Activated naive CD4-positive, alpha-beta T cell treated with anti-CD3 and anti-CD28 coated beads, Interleukin-2, amount 10 ng/mL, durations not matched to agents 7 days and 5 days (primary cell): ENCODE data around the gene VIPR2.
A peak's percentile ranks its signal among the peaks of the same experiment; 100 is the strongest.
"Not testable (repeated sequence)": the region's sequence is repeated elsewhere in the genome, so short reads cannot be mapped to it uniquely, and the experiment has no call there.

Experiments
- CTCF ChIA-PET: fragments of 350-600 bp; sonication (Branson Sonifier 250); formaldehyde crosslinking; loops from one replicate; lab custom pipeline; 2021; ENCODE audit warnings: antibody characterized with exemption; lab: Charles Lee
- DNase-seq: peaks from one replicate; pipeline ENCODE4 v3.0.0-alpha.2; 2020
- H3K27ac Mint-ChIP-seq: one replicate; pipeline ENCODE4 v1.8.0; 2021; ENCODE audit warnings: mild to moderate bottlenecking, moderate library complexity, mixed read lengths
- H3K27me3 Mint-ChIP-seq: one replicate; pipeline ENCODE4 v1.8.0; 2021; ENCODE audit warnings: mild to moderate bottlenecking, mixed read lengths
- H3K36me3 Mint-ChIP-seq: one replicate; pipeline ENCODE4 v1.8.0; 2021; ENCODE audit warnings: mixed read lengths
- H3K4me1 Mint-ChIP-seq: one replicate; pipeline ENCODE4 v1.8.0; 2021; ENCODE audit warnings: mixed read lengths
- H3K4me3 Mint-ChIP-seq: one replicate; pipeline ENCODE4 v1.8.0; 2021; ENCODE audit warnings: mild to moderate bottlenecking, moderate library complexity, mixed read lengths
- H3K9me3 Mint-ChIP-seq: one replicate; pipeline ENCODE4 v1.8.0; 2021; ENCODE audit warnings: mixed read lengths

VIPR2 gene

GRCh38 chr7:159144758-159145489, at the start of gene VIPR2:
TSS of gene VIPR2 (minus strand) at chr7:159144867. CDS start at chr7:159144771, 96 bp downstream.
- H3K9me3 Mint-ChIP-seq = no peaks in the 10 kb centered on the region
- CTCF ChIA-PET = no interaction called here
- H3K27me3 Mint-ChIP-seq = peaks cover 51% of the 10 kb centered on the region
- peak within 1 kb of the TSS; percentile 57 for H3K4me3 Mint-ChIP-seq
- no peak within 1 kb of the TSS for H3K27ac Mint-ChIP-seq
- peaks cover 4% of the 10 kb centered on the region for H3K4me1 Mint-ChIP-seq
- DNase-seq = peak; percentile 53
- no peaks in the 10 kb centered on the region for H3K36me3 Mint-ChIP-seq

DNA sequence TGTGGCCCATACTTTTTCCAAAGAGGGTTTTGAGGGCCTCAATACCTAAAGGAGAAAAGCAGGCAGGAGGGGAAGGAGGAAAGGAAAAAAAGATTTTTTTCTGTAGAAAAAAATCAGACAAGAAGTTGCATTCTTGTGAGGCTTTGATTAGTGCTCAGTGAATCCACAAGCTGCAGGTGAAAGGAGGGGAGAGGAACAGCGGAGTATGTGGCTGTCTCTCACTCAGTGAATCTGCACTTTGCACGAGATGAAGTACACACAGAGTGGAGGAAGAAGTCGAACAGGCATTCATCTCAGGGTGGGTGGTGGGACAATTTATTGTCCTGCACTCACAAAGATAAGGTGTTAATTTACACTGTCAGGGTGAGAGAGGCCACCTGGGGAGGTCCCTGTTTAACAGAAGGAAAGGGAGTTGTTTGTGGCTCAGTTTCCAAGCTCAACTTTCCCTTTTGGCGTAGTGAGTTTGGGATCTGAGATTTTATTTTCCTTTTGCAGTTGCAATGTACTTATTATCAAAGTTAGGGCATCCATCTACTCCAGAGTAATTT, 49.0 kb upstream of the VIPR2 start:
- Mint-ChIP-seq H3K4me1 (peaks cover 41% of the 10 kb centered on the region), H3K36me3 (no peaks in the 10 kb centered on the region), H3K27me3 (peaks cover 14% of the 10 kb centered on the region), H3K27ac (no peak overlapping the region), H3K9me3 (no peaks in the 10 kb centered on the region), H3K4me3 (no peak overlapping the region)
- CTCF ChIA-PET = interaction anchor here (0.9 kb wide), 1 partner anchor 217 kb away, joined by 3 read pairs; no protein-coding TSS in a partner anchor
- no peak for DNase-seq

DNA sequence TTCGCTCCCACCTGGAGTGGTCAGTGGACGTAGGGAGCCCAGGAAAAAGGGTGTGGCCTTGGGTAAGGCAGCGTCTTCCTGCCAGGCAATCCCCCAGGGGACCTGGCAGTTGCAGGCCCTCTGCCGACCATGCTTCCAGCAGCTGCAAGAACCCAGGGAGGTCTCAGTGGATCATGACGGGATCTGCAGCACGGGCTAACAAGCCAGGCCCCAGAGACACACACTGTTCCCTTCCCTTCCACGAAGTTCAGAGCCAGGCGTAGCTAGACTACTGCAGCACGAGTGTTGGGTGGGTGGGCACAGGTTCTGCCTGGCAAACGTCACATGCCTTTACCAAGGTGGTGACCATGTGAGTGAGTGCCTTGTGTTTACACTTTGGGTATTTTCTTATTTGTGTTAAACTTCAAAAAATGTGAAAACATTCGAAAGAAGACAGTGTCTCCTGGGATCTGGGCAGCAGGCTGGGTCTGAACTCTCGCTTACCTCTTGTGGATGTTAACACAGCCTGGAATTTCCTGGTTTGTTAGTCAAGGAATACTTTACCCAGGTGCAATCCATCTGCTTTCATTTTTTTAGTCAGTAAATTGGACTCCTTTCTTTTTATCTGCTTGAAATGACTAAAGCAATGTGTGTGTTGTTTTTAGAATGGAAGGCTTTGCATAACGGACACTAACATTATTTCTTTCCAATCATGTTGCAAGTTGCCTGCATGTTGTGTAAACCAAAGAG, 48.2 kb upstream of the VIPR2 start:
- Mint-ChIP-seq H3K4me3 (no peak overlapping the region), H3K36me3 (no peaks in the 10 kb centered on the region), H3K27ac (no peak overlapping the region), H3K27me3 (peaks cover 14% of the 10 kb centered on the region), H3K9me3 (no peaks in the 10 kb centered on the region), H3K4me1 (peaks cover 34% of the 10 kb centered on the region)
- DNase-seq = no peak
- CTCF ChIA-PET = interaction anchor here (2.0 kb wide), 1 partner anchor 12 kb away, joined by 4 read pairs; no protein-coding TSS in a partner anchor

GRCh38 chr7:159192013-159192412, 47.3 kb upstream of the VIPR2 start:
- no peak for DNase-seq
- Mint-ChIP-seq H3K27ac (no peak overlapping the region), H3K9me3 (no peaks in the 10 kb centered on the region), H3K4me3 (no peak overlapping the region), H3K27me3 (peaks cover 17% of the 10 kb centered on the region), H3K4me1 (peaks cover 25% of the 10 kb centered on the region), H3K36me3 (no peaks in the 10 kb centered on the region)
- CTCF ChIA-PET = interaction anchor here (0.6 to 2.0 kb wide), 2 partner anchors 11 to 172 kb away, joined by 3 to 4 read pairs; no protein-coding TSS in a partner anchor

- no peak overlapping the region for H3K4me3 Mint-ChIP-seq
- CTCF ChIA-PET = interaction anchor here (2.0 kb wide), 1 partner anchor 10 kb away, joined by 4 read pairs; no protein-coding TSS in a partner anchor
- no peaks in the 10 kb centered on the region for H3K36me3 Mint-ChIP-seq
- H3K27me3 Mint-ChIP-seq = peaks cover 25% of the 10 kb centered on the region
- H3K9me3 Mint-ChIP-seq = peaks cover 4% of the 10 kb centered on the region
- H3K4me1 Mint-ChIP-seq = peaks cover 19% of the 10 kb centered on the region
- H3K27ac Mint-ChIP-seq = no peak overlapping the region
- DNase-seq = no peak
Observed at GRCh38 chr7:159191236-159191635, 46.6 kb upstream of the VIPR2 start.

GRCh38 chr7:159188011-159188410, 43.3 kb upstream of the VIPR2 start:
- no peak for DNase-seq
- no peak overlapping the region for H3K4me3 Mint-ChIP-seq
- peaks cover 7% of the 10 kb centered on the region for H3K9me3 Mint-ChIP-seq
- peaks cover 39% of the 10 kb centered on the region for H3K27me3 Mint-ChIP-seq
- CTCF ChIA-PET = no interaction called here
- no peak overlapping the region for H3K27ac Mint-ChIP-seq
- H3K36me3 Mint-ChIP-seq = no peaks in the 10 kb centered on the region
- H3K4me1 Mint-ChIP-seq = no peaks in the 10 kb centered on the region

- peaks cover 7% of the 10 kb centered on the region for H3K4me1 Mint-ChIP-seq
- peaks cover 2% of the 10 kb centered on the region for H3K36me3 Mint-ChIP-seq
- CTCF ChIA-PET = no interaction called here
- no peak overlapping the region for H3K27ac Mint-ChIP-seq
- peaks cover 19% of the 10 kb centered on the region for H3K27me3 Mint-ChIP-seq
- DNase-seq = no peak
- no peak overlapping the region for H3K4me3 Mint-ChIP-seq
- peaks cover 23% of the 10 kb centered on the region for H3K9me3 Mint-ChIP-seq
Observed at GRCh38 chr7:159179241-159179640, 34.6 kb upstream of the VIPR2 start.

DNA sequence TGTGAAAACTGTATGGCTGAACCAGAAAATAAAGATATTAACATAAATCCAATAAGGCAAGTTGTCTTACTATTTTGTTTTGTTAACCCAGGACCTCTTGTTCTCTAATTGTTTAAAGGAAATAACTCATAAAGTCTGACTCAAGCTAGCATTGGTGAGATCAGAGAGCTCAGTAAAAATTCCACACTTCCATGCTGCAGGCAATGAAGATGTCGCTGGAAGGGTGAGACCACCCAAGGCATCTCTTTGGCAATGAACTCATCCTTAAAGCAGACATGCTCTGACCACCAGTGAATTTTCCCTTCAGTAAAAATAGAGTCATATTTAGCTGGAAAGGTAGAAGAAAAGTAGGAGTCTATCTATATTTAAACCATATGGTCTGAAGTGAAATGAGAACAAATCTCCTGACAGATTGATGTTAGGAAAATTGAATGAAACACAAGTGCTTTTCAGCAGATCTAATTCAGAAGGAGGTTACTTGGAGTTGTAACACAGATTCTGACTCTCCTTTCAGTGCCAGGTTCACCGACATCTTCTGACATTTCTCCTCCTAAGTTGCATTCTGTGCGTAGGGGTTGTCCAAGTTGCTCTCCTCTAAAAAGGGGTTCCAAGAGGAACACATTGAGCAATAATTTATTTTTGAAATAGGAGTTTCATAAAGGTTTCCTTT, 32.8 kb upstream of the VIPR2 start:
- H3K9me3 Mint-ChIP-seq = peaks cover 35% of the 10 kb centered on the region

DNA sequence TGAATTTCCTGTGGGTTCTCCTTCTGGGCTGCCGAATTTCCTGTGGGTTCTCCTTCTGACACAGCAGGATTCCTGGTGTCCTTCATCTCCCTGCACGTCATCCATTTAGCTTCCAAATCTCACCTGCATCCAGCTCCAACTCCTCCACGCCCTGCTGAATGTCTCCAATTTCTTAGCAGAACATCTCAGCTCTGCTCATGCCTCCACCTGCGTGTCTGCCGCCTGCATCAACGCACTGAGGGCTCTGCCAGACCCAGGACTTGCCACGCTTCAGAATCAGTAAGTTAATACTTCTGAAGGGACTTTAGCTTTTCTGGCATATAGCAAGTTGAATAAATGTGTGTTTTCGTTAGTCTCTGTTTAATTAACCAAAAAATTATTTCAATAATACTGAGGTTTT, 31.1 kb upstream of the VIPR2 start:
- peaks cover 4% of the 10 kb centered on the region for H3K36me3 Mint-ChIP-seq
- H3K4me3 Mint-ChIP-seq = no peak overlapping the region
- peaks cover 7% of the 10 kb centered on the region for H3K4me1 Mint-ChIP-seq
- H3K27ac Mint-ChIP-seq = peak overlapping the region; percentile 84
- no peak for DNase-seq
- peaks cover 11% of the 10 kb centered on the region for H3K27me3 Mint-ChIP-seq
- CTCF ChIA-PET = no interaction called here
- peaks cover 37% of the 10 kb centered on the region for H3K9me3 Mint-ChIP-seq

More for the DNA sequence above, 32.8 kb upstream of the VIPR2 start:
- peaks cover 11% of the 10 kb centered on the region for H3K27me3 Mint-ChIP-seq
- peaks cover 7% of the 10 kb centered on the region for H3K4me1 Mint-ChIP-seq
- DNase-seq = no peak
- H3K36me3 Mint-ChIP-seq = peaks cover 4% of the 10 kb centered on the region
- no peak overlapping the region for H3K27ac Mint-ChIP-seq
- H3K4me3 Mint-ChIP-seq = no peak overlapping the region
- CTCF ChIA-PET = interaction anchor here (1.0 kb wide), 1 partner anchor 18 kb away, joined by 3 read pairs; no protein-coding TSS in a partner anchor

DNA sequence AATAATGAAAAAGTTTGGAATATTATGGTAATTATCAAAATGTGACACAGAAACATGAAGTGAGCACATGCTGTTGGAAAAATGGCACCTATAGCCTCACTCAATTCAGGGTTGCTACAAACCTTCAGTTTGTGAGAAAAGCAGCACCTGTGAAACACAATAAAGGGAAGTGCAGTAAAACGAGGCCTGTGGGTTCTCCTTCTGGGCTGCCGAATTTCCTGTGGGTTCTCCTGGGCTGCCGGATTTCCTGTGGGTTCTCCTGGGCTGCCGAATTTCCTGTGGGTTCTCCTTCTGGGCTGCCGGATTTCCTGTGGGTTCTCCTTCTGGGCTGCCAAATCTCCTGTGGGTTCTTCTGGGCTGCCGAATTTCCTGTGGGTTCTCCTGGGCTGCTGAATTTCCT, 30.4 kb upstream of the VIPR2 start:
- H3K36me3 Mint-ChIP-seq, H3K4me1 Mint-ChIP-seq, H3K4me3 Mint-ChIP-seq, DNase-seq, H3K27me3 Mint-ChIP-seq, CTCF ChIA-PET: not testable (repeated sequence)
- H3K27ac Mint-ChIP-seq = peak overlapping the region; percentile 58
- H3K9me3 Mint-ChIP-seq = peaks cover 41% of the 10 kb centered on the region

DNA sequence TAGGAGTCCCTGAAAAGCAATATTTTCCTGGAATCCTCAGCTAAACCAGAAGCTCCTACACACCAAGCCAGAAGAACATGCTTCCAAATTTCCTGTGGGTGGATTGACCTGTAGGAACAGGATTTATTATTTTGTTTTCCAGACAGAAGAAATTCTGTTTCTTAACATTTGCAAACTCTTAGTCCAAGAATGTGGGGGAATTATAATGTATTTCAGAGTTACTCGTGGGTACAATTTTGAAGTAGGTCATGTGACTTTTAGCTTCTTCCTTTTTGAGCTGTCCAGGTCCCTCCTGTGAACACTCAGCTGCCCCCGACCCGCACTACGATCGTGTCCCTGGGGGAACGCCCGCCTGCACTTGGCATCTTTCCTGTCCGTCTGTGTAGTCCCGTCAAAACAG, 27.7 kb upstream of the VIPR2 start:
- peaks cover 33% of the 10 kb centered on the region for H3K9me3 Mint-ChIP-seq
- no peak overlapping the region for H3K4me3 Mint-ChIP-seq
- CTCF ChIA-PET = no interaction called here
- no peak overlapping the region for H3K27ac Mint-ChIP-seq
- peaks cover 4% of the 10 kb centered on the region for H3K36me3 Mint-ChIP-seq
- H3K27me3 Mint-ChIP-seq = no peaks in the 10 kb centered on the region
- peaks cover 7% of the 10 kb centered on the region for H3K4me1 Mint-ChIP-seq
- no peak for DNase-seq

GRCh38 chr7:159169391-159169790, 24.7 kb upstream of the VIPR2 start:
- Mint-ChIP-seq H3K27ac (no peak overlapping the region), H3K9me3 (peaks cover 21% of the 10 kb centered on the region), H3K4me3 (no peak overlapping the region), H3K27me3 (no peaks in the 10 kb centered on the region), H3K36me3 (peaks cover 4% of the 10 kb centered on the region), H3K4me1 (peaks cover under 1% of the 10 kb centered on the region)
- CTCF ChIA-PET = no interaction called here
- no peak for DNase-seq

DNA sequence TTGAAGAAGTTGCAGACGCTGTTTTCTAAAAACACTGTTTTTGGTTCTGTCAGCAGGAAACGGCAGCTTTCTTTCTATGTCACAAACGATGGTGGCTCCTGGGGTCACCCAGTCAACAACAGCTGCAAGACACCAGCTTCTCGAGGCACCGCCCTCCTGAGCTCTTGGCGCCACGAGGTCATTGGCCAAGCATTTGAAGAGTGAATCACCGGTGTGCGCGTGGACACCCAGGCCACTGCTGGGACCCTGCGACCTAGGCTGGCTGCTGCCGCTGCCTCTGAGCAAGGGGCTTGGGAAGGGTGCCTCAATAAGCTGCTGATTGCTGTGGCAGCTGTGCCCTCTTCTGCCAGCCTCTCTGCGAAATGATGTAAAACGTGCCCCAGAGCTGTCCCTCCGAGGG, 22.5 kb upstream of the VIPR2 start:
- Mint-ChIP-seq H3K36me3 (no peaks in the 10 kb centered on the region), H3K27me3 (no peaks in the 10 kb centered on the region), H3K4me3 (no peak overlapping the region), H3K27ac (no peak overlapping the region), H3K4me1 (no peaks in the 10 kb centered on the region), H3K9me3 (peaks cover 5% of the 10 kb centered on the region)
- CTCF ChIA-PET = no interaction called here
- DNase-seq = no peak

DNA sequence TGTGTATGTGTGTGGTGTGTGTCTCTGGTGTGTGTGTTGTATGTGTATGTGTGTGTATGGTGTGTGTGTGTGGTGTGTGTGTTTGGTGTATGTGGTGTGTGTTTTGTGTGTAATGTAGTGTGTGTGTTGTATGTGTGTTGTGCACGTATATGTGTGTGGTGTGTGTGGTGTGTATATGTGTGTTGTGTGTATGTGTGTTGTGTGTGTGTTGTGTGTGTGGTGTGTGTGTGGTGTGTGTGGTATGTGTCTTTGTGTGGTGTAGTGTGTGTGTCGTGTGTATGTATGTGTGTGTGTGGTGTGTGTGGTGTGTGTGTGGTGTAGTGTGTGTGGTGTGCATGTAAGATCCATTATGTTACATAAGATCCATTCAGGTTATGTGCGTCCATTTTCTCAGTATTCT, 21.9 kb upstream of the VIPR2 start:
- H3K9me3 Mint-ChIP-seq = peaks cover 5% of the 10 kb centered on the region
- CTCF ChIA-PET = no interaction called here
- DNase-seq = no peak
- no peak overlapping the region for H3K27ac Mint-ChIP-seq
- H3K27me3 Mint-ChIP-seq = no peaks in the 10 kb centered on the region
- no peaks in the 10 kb centered on the region for H3K36me3 Mint-ChIP-seq
- no peaks in the 10 kb centered on the region for H3K4me1 Mint-ChIP-seq
- no peak overlapping the region for H3K4me3 Mint-ChIP-seq
